ENCODE data around the gene S100A9.

Gene S100A9

GRCh38 chr1:153394391-153394790, 36.7 kb downstream of the S100A9 start:
- Histone ChIP-seq H3K9ac (ENCODE audit: low read length in 5 of 5) (no peak overlapping the region), H3K9me3 (ENCODE audit: control insufficient read depth in 5 of 5, low read length in 5 of 5) (no peaks in the 10 kb centered on the region), H3K27me3 (ENCODE audit: control insufficient read depth in 5 of 5, insufficient read depth in 4 of 5, low read length in 5 of 5) (peaks cover 0 to 21% (median 14%) of the 10 kb centered on the region in 5 donors), H3K27ac (ENCODE audit: low read depth, low read length) (no peak overlapping the region), H3K4me1 (ENCODE audit: control insufficient read depth in 5 of 5, insufficient read depth in 5 of 5, low read length in 5 of 5) (peaks cover 0 to 9% (median 8%) of the 10 kb centered on the region in 5 donors), H3K4me3 (ENCODE audit: low read depth in 1 of 5, low read length in 5 of 5) (no peak overlapping the region), H3K36me3 (ENCODE audit: control insufficient read depth in 5 of 5, insufficient read depth in 5 of 5, low read length in 5 of 5) (no peaks in the 10 kb centered on the region)

- no peak overlapping the region for H3K27ac ChIP-seq (ENCODE audit: low read depth, low read length)
- H3K4me3 ChIP-seq (ENCODE audit: low read depth in 1 of 5, low read length in 5 of 5): no peak overlapping the region
- H3K4me1 ChIP-seq (ENCODE audit: control insufficient read depth in 5 of 5, insufficient read depth in 5 of 5, low read length in 5 of 5): peaks cover 0 to 9% (median 8%) of the 10 kb centered on the region in 5 donors
- peaks cover 0 to 21% (median 14%) of the 10 kb centered on the region in 5 donors for H3K27me3 ChIP-seq (ENCODE audit: control insufficient read depth in 5 of 5, insufficient read depth in 4 of 5, low read length in 5 of 5)
- no peak overlapping the region for H3K9ac ChIP-seq (ENCODE audit: low read length in 5 of 5)
- no peaks in the 10 kb centered on the region for H3K9me3 ChIP-seq (ENCODE audit: control insufficient read depth in 5 of 5, low read length in 5 of 5)
- H3K36me3 ChIP-seq (ENCODE audit: control insufficient read depth in 5 of 5, insufficient read depth in 5 of 5, low read length in 5 of 5): no peaks in the 10 kb centered on the region
Observed at GRCh38 chr1:153395136-153395685, 37.6 kb downstream of the S100A9 start.

DNA sequence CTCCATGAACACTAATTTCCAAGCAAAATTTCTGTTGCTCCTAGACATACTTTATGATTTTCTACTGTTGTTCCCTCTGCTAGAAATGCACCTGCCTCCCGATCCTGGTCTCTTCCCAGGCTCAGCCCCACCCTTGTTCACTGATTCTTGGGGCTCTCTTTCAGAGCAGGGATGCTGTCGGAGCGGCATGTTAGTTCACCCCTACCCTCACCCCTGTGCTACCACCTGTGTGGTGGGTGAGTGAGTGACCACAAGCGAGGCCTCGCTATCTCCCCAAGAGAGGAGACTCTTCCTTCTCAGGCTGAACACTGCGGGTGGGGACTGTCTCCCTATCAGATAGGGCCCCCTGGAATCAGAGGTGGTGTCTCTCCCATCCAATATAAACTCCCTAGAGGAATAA, 38.1 kb downstream of the S100A9 start:
- H3K9ac ChIP-seq (ENCODE audit: low read length in 5 of 5): no peak overlapping the region
- H3K27me3 ChIP-seq (ENCODE audit: control insufficient read depth in 5 of 5, insufficient read depth in 4 of 5, low read length in 5 of 5): peaks cover 0 to 19% (median 14%) of the 10 kb centered on the region in 5 donors
- no peak overlapping the region for H3K27ac ChIP-seq (ENCODE audit: low read depth, low read length)
- H3K36me3 ChIP-seq (ENCODE audit: control insufficient read depth in 5 of 5, insufficient read depth in 5 of 5, low read length in 5 of 5): no peaks in the 10 kb centered on the region
- H3K9me3 ChIP-seq (ENCODE audit: control insufficient read depth in 5 of 5, low read length in 5 of 5): no peaks in the 10 kb centered on the region
- H3K4me3 ChIP-seq (ENCODE audit: low read depth in 1 of 5, low read length in 5 of 5): no peak overlapping the region
- H3K4me1 ChIP-seq (ENCODE audit: control insufficient read depth in 5 of 5, insufficient read depth in 5 of 5, low read length in 5 of 5): peaks cover 0 to 6% (median 4%) of the 10 kb centered on the region in 5 donors

DNA sequence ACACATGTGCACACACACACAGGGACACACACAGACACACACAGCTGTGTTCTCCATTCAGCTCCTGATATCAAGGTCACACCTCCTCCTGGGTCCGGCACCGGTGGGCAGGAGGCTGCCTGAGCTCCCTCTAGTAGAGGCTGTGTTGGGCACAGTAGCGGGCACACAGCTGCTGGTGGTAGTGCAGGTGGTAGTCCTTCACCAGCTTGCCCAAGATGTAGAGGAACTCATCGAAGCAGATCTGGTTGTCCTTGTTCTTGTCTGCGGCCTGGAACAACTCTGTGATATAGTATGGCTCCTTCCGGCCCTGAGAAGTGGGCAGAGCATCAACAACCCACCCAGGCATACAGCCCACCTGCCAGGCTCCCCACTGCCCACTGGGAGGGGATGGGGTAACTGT, 38.8 kb downstream of the S100A9 start:
- no peaks in the 10 kb centered on the region for H3K9me3 ChIP-seq (ENCODE audit: control insufficient read depth in 5 of 5, low read length in 5 of 5)
- no peak overlapping the region for H3K27ac ChIP-seq (ENCODE audit: low read depth, low read length)
- no peak overlapping the region for H3K4me3 ChIP-seq (ENCODE audit: low read depth in 1 of 5, low read length in 5 of 5)
- no peaks in the 10 kb centered on the region for H3K36me3 ChIP-seq (ENCODE audit: control insufficient read depth in 5 of 5, insufficient read depth in 5 of 5, low read length in 5 of 5)
- no peaks in the 10 kb centered on the region for H3K4me1 ChIP-seq (ENCODE audit: control insufficient read depth in 5 of 5, insufficient read depth in 5 of 5, low read length in 5 of 5)
- no peak overlapping the region for H3K9ac ChIP-seq (ENCODE audit: low read length in 5 of 5)
- peaks cover 0 to 19% (median 14%) of the 10 kb centered on the region in 5 donors for H3K27me3 ChIP-seq (ENCODE audit: control insufficient read depth in 5 of 5, insufficient read depth in 4 of 5, low read length in 5 of 5)

DNA sequence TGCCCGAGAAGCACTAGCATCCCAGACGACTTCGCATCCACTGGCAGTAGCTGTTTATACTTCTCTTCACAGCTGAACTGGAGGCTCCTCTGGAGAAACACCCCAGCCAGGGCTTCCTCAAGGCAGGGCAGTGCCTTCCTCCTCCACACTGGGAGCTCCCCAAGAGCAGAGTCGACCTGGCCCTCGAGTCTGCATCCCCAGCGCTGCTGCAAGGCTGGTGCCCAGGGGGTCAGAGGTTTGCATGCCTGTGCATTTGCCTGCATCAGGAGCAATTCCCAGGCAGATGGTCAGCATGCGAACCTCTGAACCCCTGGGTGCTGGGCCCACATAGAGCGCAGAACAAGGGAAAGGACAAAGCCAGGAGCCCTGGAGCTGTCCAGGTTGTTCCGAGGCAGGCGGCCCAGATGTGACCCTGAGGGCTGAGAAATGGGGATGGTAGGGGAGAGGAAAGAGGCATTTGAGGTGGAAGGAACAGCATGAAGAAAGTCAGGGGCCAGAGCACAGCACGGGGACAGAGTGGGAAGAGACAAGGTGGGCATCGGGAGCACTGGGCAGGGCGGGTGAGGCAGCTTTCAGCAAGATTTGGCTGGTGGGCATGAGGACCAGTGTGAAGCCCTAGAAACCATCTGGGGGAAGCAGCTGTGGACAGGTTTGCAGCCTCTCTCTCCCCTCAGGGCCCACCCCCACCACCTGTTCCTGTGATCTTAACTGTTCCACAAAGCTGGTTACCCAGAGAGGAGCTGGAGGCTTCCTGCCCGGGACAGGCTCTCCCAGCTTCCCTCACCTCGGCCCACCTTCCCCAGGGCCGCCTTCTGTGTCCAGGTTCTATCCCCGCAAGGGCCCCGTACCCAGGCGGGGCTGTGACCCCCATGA, 39.6 kb downstream of the S100A9 start:
- no peak overlapping the region for H3K9ac ChIP-seq (ENCODE audit: low read length in 5 of 5)
- H3K27ac ChIP-seq (ENCODE audit: low read depth, low read length): no peak overlapping the region
- H3K4me1 ChIP-seq (ENCODE audit: control insufficient read depth in 5 of 5, insufficient read depth in 5 of 5, low read length in 5 of 5): no peaks in the 10 kb centered on the region
- no peak overlapping the region for H3K4me3 ChIP-seq (ENCODE audit: low read depth in 1 of 5, low read length in 5 of 5)
- H3K9me3 ChIP-seq (ENCODE audit: control insufficient read depth in 5 of 5, low read length in 5 of 5): no peaks in the 10 kb centered on the region
- H3K36me3 ChIP-seq (ENCODE audit: control insufficient read depth in 5 of 5, insufficient read depth in 5 of 5, low read length in 5 of 5): no peaks in the 10 kb centered on the region
- peaks cover 0 to 19% (median 14%) of the 10 kb centered on the region in 5 donors for H3K27me3 ChIP-seq (ENCODE audit: control insufficient read depth in 5 of 5, insufficient read depth in 4 of 5, low read length in 5 of 5)

DNA sequence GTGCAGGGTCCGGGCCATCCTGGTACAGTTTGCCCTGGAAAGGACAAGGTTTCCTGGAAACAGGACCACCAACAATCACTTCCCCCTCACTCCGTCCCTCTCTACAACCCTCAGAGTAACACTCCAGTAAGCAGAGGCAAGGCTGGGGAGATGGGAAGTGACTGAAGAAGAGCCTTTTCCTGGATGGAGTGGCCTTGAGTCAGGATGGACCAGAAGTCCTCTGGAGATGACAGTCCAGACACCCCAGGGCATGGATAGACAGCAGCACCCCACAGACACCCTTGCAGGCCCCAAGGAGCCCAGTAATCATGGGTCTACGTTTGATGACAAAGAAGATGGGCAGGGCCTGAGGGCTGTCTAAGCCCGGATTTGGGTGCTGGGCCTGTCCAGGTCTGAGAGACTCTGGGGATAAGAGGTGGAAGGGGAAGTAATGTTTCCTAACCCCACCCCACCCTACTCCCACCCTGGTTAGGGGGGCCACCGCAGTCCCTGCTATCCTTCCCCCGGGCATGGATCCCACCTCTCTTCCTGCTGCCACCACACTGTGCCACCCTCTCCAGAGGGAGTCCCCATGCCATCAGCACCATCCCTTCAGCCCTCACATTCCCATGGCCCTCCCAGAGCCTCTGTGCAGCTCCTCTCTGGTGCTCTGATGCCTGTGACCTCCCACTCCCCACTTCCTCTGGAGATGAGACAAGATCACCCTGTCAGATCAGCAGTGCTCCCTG, 40.4 kb downstream of the S100A9 start:
- Histone ChIP-seq H3K27ac (ENCODE audit: low read depth, low read length) (no peak overlapping the region), H3K36me3 (ENCODE audit: control insufficient read depth in 5 of 5, insufficient read depth in 5 of 5, low read length in 5 of 5) (no peaks in the 10 kb centered on the region), H3K4me1 (ENCODE audit: control insufficient read depth in 5 of 5, insufficient read depth in 5 of 5, low read length in 5 of 5) (no peaks in the 10 kb centered on the region), H3K9me3 (ENCODE audit: control insufficient read depth in 5 of 5, low read length in 5 of 5) (no peaks in the 10 kb centered on the region), H3K4me3 (ENCODE audit: low read depth in 1 of 5, low read length in 5 of 5) (no peak overlapping the region), H3K27me3 (ENCODE audit: control insufficient read depth in 5 of 5, insufficient read depth in 4 of 5, low read length in 5 of 5) (peaks cover 0 to 19% (median 14%) of the 10 kb centered on the region in 5 donors), H3K9ac (ENCODE audit: low read length in 5 of 5) (no peak overlapping the region)

GRCh38 chr1:153399401-153400055, 41.9 kb downstream of the S100A9 start:
- Histone ChIP-seq H3K27me3 (ENCODE audit: control insufficient read depth in 5 of 5, insufficient read depth in 4 of 5, low read length in 5 of 5) (peaks cover 0 to 16% (median 7%) of the 10 kb centered on the region in 5 donors), H3K27ac (ENCODE audit: low read depth, low read length) (no peak overlapping the region), H3K9me3 (ENCODE audit: control insufficient read depth in 5 of 5, low read length in 5 of 5) (no peaks in the 10 kb centered on the region), H3K9ac (ENCODE audit: low read length in 5 of 5) (no peak overlapping the region), H3K4me3 (ENCODE audit: low read depth in 1 of 5, low read length in 5 of 5) (no peak overlapping the region), H3K4me1 (ENCODE audit: control insufficient read depth in 5 of 5, insufficient read depth in 5 of 5, low read length in 5 of 5) (no peaks in the 10 kb centered on the region), H3K36me3 (ENCODE audit: control insufficient read depth in 5 of 5, insufficient read depth in 5 of 5, low read length in 5 of 5) (no peaks in the 10 kb centered on the region)

GRCh38 chr1:153400244-153400643, 42.6 kb downstream of the S100A9 start:
- Histone ChIP-seq H3K4me1 (ENCODE audit: control insufficient read depth in 5 of 5, insufficient read depth in 5 of 5, low read length in 5 of 5) (no peaks in the 10 kb centered on the region), H3K27ac (ENCODE audit: low read depth, low read length) (no peak overlapping the region), H3K36me3 (ENCODE audit: control insufficient read depth in 5 of 5, insufficient read depth in 5 of 5, low read length in 5 of 5) (no peaks in the 10 kb centered on the region), H3K27me3 (ENCODE audit: control insufficient read depth in 5 of 5, insufficient read depth in 4 of 5, low read length in 5 of 5) (peaks cover 0 to 11% (median 7%) of the 10 kb centered on the region in 5 donors), H3K9me3 (ENCODE audit: control insufficient read depth in 5 of 5, low read length in 5 of 5) (no peaks in the 10 kb centered on the region), H3K9ac (ENCODE audit: low read length in 5 of 5) (no peak overlapping the region), H3K4me3 (ENCODE audit: low read depth in 1 of 5, low read length in 5 of 5) (no peak overlapping the region)

DNA sequence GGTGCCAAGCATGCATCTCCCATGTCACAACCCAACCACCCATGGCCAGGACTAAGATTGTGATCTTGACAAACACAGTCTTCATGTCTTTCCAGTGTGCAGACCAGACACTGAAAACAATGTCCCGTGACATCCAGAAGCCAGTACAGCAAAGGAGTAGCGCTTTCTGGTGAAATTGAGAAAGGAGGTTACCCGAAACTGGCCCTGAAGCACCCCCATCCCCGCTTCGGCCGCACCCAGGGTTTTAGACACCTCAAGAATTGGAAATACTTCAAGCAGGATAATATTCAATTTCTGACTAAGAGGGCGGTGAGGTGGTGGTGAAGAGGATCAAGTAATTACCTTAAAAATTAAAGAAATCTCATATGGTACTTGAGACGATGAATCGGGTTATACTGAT, 43.8 kb downstream of the S100A9 start:
- H3K4me3 ChIP-seq (ENCODE audit: low read depth in 1 of 5, low read length in 5 of 5): no peak overlapping the region
- no peaks in the 10 kb centered on the region for H3K4me1 ChIP-seq (ENCODE audit: control insufficient read depth in 5 of 5, insufficient read depth in 5 of 5, low read length in 5 of 5)
- H3K9me3 ChIP-seq (ENCODE audit: control insufficient read depth in 5 of 5, low read length in 5 of 5): no peaks in the 10 kb centered on the region
- no peak overlapping the region for H3K9ac ChIP-seq (ENCODE audit: low read length in 5 of 5)
- no peaks in the 10 kb centered on the region for H3K36me3 ChIP-seq (ENCODE audit: control insufficient read depth in 5 of 5, insufficient read depth in 5 of 5, low read length in 5 of 5)
- H3K27ac ChIP-seq (ENCODE audit: low read depth, low read length): no peak overlapping the region
- peaks cover 0 to 11% (median 4%) of the 10 kb centered on the region in 5 donors for H3K27me3 ChIP-seq (ENCODE audit: control insufficient read depth in 5 of 5, insufficient read depth in 4 of 5, low read length in 5 of 5)
